ENCODE results near the gene PALLD. TPM values are rescaled to one million over a fixed set of nuclear protein-coding genes. Genes with fewer than 3 reads are reported as not detected.

Gene PALLD
- total RNA-seq, 1 donor from 2014 or later = 16.4 TPM

DNA sequence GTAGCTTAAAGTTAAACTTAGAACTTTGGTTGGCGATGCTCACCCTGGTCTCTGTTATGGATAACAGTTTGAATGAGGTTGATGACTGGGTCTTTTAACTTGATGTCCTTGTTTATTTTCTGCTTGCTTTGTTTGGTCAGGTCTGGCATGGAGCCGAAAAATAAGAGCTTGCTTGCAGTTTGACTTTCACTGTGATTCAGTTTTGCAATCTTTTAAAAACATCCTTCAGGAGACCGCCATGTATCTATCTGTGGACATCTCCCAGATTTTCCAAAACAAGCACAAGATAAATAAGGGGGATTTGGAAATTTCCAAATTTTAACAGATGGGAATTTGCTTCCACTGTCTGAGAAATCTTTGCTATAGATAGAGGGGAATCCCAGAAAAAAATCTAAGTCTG, 246.7 kb downstream of the PALLD start:
- TF ChIP-seq, protein P1, sequence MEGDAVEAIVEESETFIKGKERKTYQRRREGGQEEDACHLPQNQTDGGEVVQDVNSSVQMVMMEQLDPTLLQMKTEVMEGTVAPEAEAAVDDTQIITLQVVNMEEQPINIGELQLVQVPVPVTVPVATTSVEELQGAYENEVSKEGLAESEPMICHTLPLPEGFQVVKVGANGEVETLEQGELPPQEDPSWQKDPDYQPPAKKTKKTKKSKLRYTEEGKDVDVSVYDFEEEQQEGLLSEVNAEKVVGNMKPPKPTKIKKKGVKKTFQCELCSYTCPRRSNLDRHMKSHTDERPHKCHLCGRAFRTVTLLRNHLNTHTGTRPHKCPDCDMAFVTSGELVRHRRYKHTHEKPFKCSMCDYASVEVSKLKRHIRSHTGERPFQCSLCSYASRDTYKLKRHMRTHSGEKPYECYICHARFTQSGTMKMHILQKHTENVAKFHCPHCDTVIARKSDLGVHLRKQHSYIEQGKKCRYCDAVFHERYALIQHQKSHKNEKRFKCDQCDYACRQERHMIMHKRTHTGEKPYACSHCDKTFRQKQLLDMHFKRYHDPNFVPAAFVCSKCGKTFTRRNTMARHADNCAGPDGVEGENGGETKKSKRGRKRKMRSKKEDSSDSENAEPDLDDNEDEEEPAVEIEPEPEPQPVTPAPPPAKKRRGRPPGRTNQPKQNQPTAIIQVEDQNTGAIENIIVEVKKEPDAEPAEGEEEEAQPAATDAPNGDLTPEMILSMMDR (IDR thresholded peaks at IDR 0.05; ENCODE audit: unreplicated experiment) = no peak
- Mint-ChIP-seq H3K9me3 (ENCODE audit: unreplicated experiment) (no peaks in the 10 kb centered on the region), H3K27me3 (ENCODE audit: unreplicated experiment) (peaks cover 2% of the 10 kb centered on the region), H3K27ac (ENCODE audit: unreplicated experiment) (no peak overlapping the region), H3K4me3 (ENCODE audit: unreplicated experiment) (no peak overlapping the region), H3K4me1 (ENCODE audit: unreplicated experiment) (no peaks in the 10 kb centered on the region), H3K36me3 (ENCODE audit: low read depth, unreplicated experiment) (no peaks in the 10 kb centered on the region)
- DNase-seq (ENCODE audit: low spot score) = no peak

DNA sequence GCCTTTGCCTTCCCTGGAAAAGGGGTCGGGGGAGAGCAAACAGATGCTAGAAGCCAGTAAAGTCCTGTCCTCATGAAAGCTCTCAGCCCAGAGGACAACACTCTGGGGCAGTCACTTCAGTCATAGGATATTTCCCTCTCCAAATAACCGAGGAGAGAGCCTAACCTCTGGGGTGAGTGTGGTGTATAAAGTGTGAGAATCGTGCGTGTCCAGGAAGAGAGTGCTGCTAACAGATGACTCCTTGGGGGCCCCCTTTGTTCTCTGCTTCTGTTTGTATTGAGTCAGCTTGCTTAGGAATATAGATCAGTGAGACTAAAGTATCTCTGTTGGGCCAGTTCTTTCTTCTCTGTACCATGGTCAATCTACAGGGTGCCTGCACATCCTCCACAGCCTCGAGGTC, 247.2 kb downstream of the PALLD start:
- Mint-ChIP-seq H3K4me3 (ENCODE audit: unreplicated experiment) (no peak overlapping the region), H3K36me3 (ENCODE audit: low read depth, unreplicated experiment) (no peaks in the 10 kb centered on the region), H3K27ac (ENCODE audit: unreplicated experiment) (no peak overlapping the region), H3K4me1 (ENCODE audit: unreplicated experiment) (no peaks in the 10 kb centered on the region), H3K27me3 (ENCODE audit: unreplicated experiment) (peaks cover 2% of the 10 kb centered on the region), H3K9me3 (ENCODE audit: unreplicated experiment) (no peaks in the 10 kb centered on the region)
- TF ChIP-seq, protein P1 (IDR thresholded peaks at IDR 0.05; ENCODE audit: unreplicated experiment) = no peak
- no peak for DNase-seq (ENCODE audit: low spot score)

DNA sequence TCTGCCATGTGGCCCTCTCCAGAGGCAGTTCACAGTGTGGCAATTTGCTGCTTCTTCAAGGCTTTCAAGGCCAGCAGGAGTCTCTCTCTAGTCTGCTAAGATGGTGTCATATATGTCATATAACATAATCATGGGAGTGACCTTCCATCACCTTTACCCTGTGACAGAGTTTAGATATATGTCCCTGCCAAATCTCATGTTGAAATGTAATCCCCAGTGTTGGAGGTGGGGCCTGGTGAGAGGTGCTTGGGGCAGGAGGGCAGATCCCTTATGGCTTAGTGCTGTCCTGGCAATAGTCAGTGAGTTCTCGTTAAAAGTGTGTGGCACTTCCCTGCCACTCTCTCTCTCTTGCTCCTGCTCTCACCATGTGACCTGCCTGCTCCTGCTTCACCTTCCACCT, 252.0 kb downstream of the PALLD start:
- H3K4me3 Mint-ChIP-seq (ENCODE audit: unreplicated experiment) = no peak overlapping the region
- DNase-seq (ENCODE audit: low spot score) = no peak
- no peaks in the 10 kb centered on the region for H3K36me3 Mint-ChIP-seq (ENCODE audit: low read depth, unreplicated experiment)
- peaks cover 4% of the 10 kb centered on the region for H3K27me3 Mint-ChIP-seq (ENCODE audit: unreplicated experiment)
- H3K4me1 Mint-ChIP-seq (ENCODE audit: unreplicated experiment) = no peaks in the 10 kb centered on the region
- TF ChIP-seq, protein P1 (IDR thresholded peaks at IDR 0.05; ENCODE audit: unreplicated experiment) = no peak
- H3K27ac Mint-ChIP-seq (ENCODE audit: unreplicated experiment) = no peak overlapping the region
- no peaks in the 10 kb centered on the region for H3K9me3 Mint-ChIP-seq (ENCODE audit: unreplicated experiment)

DNA sequence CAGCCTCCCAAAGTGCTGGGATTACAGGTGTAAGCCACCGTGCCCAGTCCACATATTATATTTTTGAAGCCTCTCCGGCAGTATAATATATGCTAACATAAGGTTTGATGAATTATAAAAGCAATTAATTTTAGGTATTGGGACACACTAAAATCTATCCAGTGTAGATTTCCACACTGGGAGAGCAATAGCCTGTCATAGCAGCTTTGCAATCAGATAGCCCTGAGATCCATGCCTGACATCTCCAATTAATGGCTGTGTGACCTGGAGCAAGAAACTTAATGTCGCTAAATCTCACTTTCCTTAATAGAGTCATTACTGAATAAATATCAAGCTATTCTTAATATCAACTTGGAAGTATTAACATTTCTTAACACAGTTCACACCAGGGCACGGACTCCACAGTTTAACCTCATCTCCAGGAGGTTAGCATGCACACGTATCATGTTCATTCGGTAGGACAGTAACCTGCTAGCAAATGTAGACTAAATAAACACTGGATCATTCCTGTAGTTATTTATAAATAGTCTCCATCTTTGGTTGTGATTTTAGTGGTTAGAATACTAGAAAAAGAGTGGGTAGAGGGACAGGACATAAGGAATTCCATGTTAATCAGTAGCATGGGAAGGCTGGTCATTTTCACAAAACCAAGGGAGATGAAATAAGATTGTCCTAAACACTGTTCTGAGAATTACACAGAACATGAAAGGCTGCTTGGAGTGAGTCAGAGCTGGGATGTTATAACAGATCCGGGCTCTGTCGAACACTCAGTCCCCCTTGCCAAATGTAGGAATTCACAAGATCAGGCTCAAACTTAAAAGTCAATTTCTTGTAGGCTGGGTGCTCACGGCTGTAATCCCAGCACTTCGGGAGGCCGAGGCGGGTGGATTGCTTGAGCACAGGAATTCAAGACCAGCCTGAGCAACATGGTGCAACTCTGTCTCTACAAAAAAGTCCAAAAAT, 254.7 kb downstream of the PALLD start:
- H3K4me1 Mint-ChIP-seq (ENCODE audit: unreplicated experiment) = no peaks in the 10 kb centered on the region
- no peaks in the 10 kb centered on the region for H3K36me3 Mint-ChIP-seq (ENCODE audit: low read depth, unreplicated experiment)
- no peak for DNase-seq (ENCODE audit: low spot score)
- H3K9me3 Mint-ChIP-seq (ENCODE audit: unreplicated experiment) = no peaks in the 10 kb centered on the region
- no peak overlapping the region for H3K4me3 Mint-ChIP-seq (ENCODE audit: unreplicated experiment)
- no peak overlapping the region for H3K27ac Mint-ChIP-seq (ENCODE audit: unreplicated experiment)
- peaks cover 2% of the 10 kb centered on the region for H3K27me3 Mint-ChIP-seq (ENCODE audit: unreplicated experiment)
- TF ChIP-seq, protein P1 (IDR thresholded peaks at IDR 0.05; ENCODE audit: unreplicated experiment) = no peak
